Measurements from ENCODE around the gene TNFRSF8.

DNA sequence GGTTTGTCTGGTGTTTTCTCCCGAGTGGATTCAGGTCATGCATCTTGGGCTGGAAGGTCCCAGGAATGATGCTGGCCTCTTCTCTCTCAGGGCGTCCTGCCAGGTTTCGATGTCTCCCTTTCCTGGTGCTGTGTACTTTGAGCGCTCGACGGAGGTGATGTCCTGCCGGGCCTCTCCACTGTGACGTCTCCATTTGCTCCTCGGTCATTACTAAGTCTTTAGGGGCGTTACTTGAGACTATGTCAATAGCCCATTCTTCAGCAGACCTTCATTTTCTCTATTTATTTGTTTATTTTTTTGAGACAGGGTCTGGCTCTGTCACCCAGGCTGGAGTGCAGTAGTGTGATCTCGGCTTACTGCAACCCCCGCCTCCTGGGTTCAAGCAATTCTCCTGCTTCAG is 66.5 kb downstream of the TNFRSF8 start:
- no peak for TF ChIP-seq POLR2A (IDR thresholded peaks at IDR 0.05)
- TF ChIP-seq, protein P1, sequence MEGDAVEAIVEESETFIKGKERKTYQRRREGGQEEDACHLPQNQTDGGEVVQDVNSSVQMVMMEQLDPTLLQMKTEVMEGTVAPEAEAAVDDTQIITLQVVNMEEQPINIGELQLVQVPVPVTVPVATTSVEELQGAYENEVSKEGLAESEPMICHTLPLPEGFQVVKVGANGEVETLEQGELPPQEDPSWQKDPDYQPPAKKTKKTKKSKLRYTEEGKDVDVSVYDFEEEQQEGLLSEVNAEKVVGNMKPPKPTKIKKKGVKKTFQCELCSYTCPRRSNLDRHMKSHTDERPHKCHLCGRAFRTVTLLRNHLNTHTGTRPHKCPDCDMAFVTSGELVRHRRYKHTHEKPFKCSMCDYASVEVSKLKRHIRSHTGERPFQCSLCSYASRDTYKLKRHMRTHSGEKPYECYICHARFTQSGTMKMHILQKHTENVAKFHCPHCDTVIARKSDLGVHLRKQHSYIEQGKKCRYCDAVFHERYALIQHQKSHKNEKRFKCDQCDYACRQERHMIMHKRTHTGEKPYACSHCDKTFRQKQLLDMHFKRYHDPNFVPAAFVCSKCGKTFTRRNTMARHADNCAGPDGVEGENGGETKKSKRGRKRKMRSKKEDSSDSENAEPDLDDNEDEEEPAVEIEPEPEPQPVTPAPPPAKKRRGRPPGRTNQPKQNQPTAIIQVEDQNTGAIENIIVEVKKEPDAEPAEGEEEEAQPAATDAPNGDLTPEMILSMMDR (IDR thresholded peaks at IDR 0.05): no peak
